SK-N-SH (cell line): ENCODE results near the gene ODAM.

ENCODE experiments used
- CTCF ChIP-seq: fragments of 200-600 bp; sonication (generic); IDR thresholded peaks from 2 replicates; pipeline ENCODE4 v1.6.1; 2017; ENCODE audit warnings: antibody characterized with exemption, mild to moderate bottlenecking, moderate library complexity
- ELF1 ChIP-seq: IDR thresholded peaks from 2 replicates; pipeline ENCODE4 v1.4.0; 2012
- EZH2phosphoT487 ChIP-seq: fragments of 200-600 bp; sonication (generic); IDR thresholded peaks from 2 replicates; pipeline ENCODE4 v1.6.1; 2017; ENCODE audit warnings: low read depth, mixed run types, mild to moderate bottlenecking, antibody characterized with exemption, moderate library complexity, borderline replicate concordance
- GATA2 ChIP-seq: sonication (generic); formaldehyde crosslinking; IDR thresholded peaks from 2 replicates; pipeline ENCODE4 v1.5.0; 2020; ENCODE audit warnings: mild to moderate bottlenecking, missing genetic modification reagents
- MXI1 ChIP-seq: IDR thresholded peaks from 2 replicates; pipeline ENCODE4 v1.6.1; 2012; ENCODE audit warnings: mild to moderate bottlenecking, low read depth, low read length, improper control_type of control experiment
- POLR2AphosphoS5 ChIP-seq: IDR thresholded peaks from 2 replicates; pipeline ENCODE4 v1.6.1; 2012; ENCODE audit warnings: low read depth, low read length
- RAD21 ChIP-seq: IDR thresholded peaks from 2 replicates; pipeline ENCODE4 v1.6.1; 2012; ENCODE audit warnings: mild to moderate bottlenecking, low read length
- ZBTB33 ChIP-seq: IDR thresholded peaks from 2 replicates; pipeline ENCODE4 v1.4.0; 2012; ENCODE audit warnings: low read depth, borderline replicate concordance

- TF ChIP-seq CTCF (no peak), EZH2phosphoT487 (no peak), GATA2 (CRISPR knock-in tag) (no peak), ELF1 (no peak), POLR2AphosphoS5 (no peak), RAD21 (no peak), ZBTB33 (no peak), MXI1 (no peak)
Measured at GRCh38 chr4:70151271-70151670, 44.3 kb upstream of the ODAM start.
